Measurements from ENCODE around the gene NCAPD2.

NCAPD2 gene

GRCh38 chr12:6526766-6527525, 33.0 kb downstream of the NCAPD2 start:
- FAIRE-seq (no peak), DNase-seq (ENCODE audit: insufficient read length, low spot score) (no peak)
- TF ChIP-seq CTCF (IDR thresholded peaks at IDR 0.05; ENCODE audit: insufficient read depth, missing control alignments) = no peak

GRCh38 chr12:6527711-6528110, 33.8 kb downstream of the NCAPD2 start:
- no peak for DNase-seq (ENCODE audit: insufficient read length, low spot score)
- no peak for FAIRE-seq

GRCh38 chr12:6528539-6529235, 34.8 kb downstream of the NCAPD2 start:
- no peak for DNase-seq (ENCODE audit: insufficient read length, low spot score)
- no peak for TF ChIP-seq CTCF (IDR thresholded peaks at IDR 0.05; ENCODE audit: insufficient read depth, missing control alignments)
- FAIRE-seq = no peak

More at GRCh38 chr12:6527711-6528110, 33.8 kb downstream of the NCAPD2 start:
- no peak for TF ChIP-seq CTCF (IDR thresholded peaks at IDR 0.05; ENCODE audit: insufficient read depth, missing control alignments)

- no peak for FAIRE-seq
- no peak for DNase-seq (ENCODE audit: insufficient read length, low spot score)
- no peak for TF ChIP-seq CTCF (IDR thresholded peaks at IDR 0.05; ENCODE audit: insufficient read depth, missing control alignments)
These were observed 35.4 kb downstream of the NCAPD2 start for GRCh38 chr12:6529291-6529737.

- FAIRE-seq (no peak), DNase-seq (ENCODE audit: insufficient read length, low spot score) (no peak)
- TF ChIP-seq CTCF (IDR thresholded peaks at IDR 0.05; ENCODE audit: insufficient read depth, missing control alignments) = no peak
These were observed 36.8 kb downstream of the NCAPD2 start for GRCh38 chr12:6530576-6531260.

DNA sequence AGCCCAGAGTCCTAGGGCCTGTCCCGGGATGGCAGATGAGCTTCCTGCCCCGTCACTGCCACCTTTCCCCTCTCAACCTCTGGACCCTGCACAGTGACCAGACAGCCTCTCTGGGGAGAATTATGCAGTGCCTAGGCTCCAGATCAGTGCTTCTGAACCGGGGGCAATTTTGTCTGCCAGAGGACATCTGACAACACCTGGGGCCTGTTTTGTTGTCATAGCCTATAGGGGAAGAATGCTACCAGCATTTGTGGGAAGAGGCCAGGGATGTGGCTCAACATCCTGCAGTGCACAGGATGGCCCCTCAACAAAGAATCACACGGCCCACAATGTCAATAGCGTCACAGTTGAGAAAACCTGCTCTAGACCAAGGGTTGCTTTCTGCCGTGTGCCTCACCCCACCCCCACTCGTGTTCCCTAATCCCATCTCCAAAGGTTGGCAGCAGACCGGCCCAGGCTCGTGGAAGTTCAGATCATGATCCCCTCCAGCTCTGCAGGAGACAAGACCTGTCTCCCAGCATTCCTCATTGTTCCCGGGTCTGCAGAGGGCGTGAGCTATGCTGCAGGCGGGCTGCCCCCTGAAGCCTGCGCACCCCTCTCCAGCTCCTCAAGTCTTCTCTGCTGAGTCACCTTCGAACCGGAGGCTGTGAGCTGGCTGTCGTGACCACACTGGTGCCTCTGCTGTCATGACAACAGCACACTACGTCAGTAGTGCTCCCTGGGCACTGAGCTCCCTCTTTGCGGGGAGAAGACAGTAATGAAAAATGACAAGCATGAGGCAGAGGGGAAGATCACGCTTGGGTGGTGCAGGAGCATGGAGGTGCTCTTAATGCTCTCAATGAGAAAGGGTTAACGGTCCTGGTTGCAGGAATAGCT, 38.4 kb downstream of the NCAPD2 start:
- no peak for TF ChIP-seq CTCF (IDR thresholded peaks at IDR 0.05; ENCODE audit: insufficient read depth, missing control alignments)
- FAIRE-seq = no peak
- DNase-seq (ENCODE audit: insufficient read length, low spot score) = no peak

All from D721Med (cell line).